Gastroesophageal sphincter (tissue), 4 donors: ENCODE results near the gene CLTB. TPM values are rescaled to one million over a fixed set of nuclear protein-coding genes. Genes with fewer than 3 reads are reported as not detected.

Experiments used
- ATAC-seq: fragments of 150-250 bp; one replicate; pipeline ENCODE4 v1.9.1; 2016; ENCODE audit warnings: mild to moderate bottlenecking, moderate library complexity
- H3K27ac ChIP-seq, 4 donors: fragments of 200-600 bp; sonication (generic) in 3 of 4; 1 replicate in 3 of 4; 2 replicates in 1 of 4; pipeline ENCODE4 v1.5.1; 2016 to 2019
- H3K27me3 ChIP-seq: fragments of 200-600 bp; sonication (generic); one replicate; pipeline ENCODE4 v1.5.1; 2019
- H3K36me3 ChIP-seq, 2 donors: fragments of 200-600 bp; sonication (generic); one replicate each; pipeline ENCODE4 v1.5.1; 2019; ENCODE audit warnings: control low read depth in 1 of 2
- H3K4me1 ChIP-seq, 3 donors: fragments of 200-600 bp; sonication (generic); 1 replicate in 2 of 3; 2 replicates in 1 of 3; pipeline ENCODE4 v1.5.1; 2016 to 2019; ENCODE audit warnings: control low read depth in 2 of 3
- H3K4me3 ChIP-seq, 2 donors: fragments of 200-600 bp; sonication (generic); one replicate each; pipeline ENCODE4 v1.5.1; 2019; ENCODE audit warnings: mild to moderate bottlenecking in 1 of 2, moderate library complexity in 1 of 2
- H3K9me3 ChIP-seq, 3 donors: fragments of 200-600 bp; sonication (generic); one replicate each; pipeline ENCODE4 v1.5.1; 2017 to 2019; ENCODE audit warnings: control low read depth in 2 of 3
- CTCF ChIP-seq, 4 experiments: fragments of 200-600 bp in 2 of 4; fragments of 450-650 bp in 2 of 4; sonication (generic) in 1 of 4; IDR thresholded peaks; one replicate each; pipeline ENCODE4 v1.5.1; 2017 to 2019; ENCODE audit warnings: antibody characterized with exemption in 4 of 4, mild to moderate bottlenecking in 2 of 4, moderate library complexity in 2 of 4
- EP300 ChIP-seq: sonication (generic); formaldehyde crosslinking; IDR thresholded peaks from one replicate; pipeline ENCODE4 v1.6.1; 2017; ENCODE audit warnings: antibody characterized with exemption, mild to moderate bottlenecking
- POLR2A ChIP-seq, 2 donors: fragments of 450-650 bp; IDR thresholded peaks; one replicate each; pipeline ENCODE4 v1.6.1; 2017; ENCODE audit warnings: antibody characterized with exemption in 2 of 2, mild to moderate bottlenecking in 2 of 2, moderate library complexity in 1 of 2
- POLR2AphosphoS5 ChIP-seq: sonication (generic); formaldehyde crosslinking; IDR thresholded peaks from one replicate; pipeline ENCODE4 v1.6.1; 2017; ENCODE audit warnings: antibody characterized with exemption
- WGBS, 2 donors: methylation state at CpG; one replicate each; pipeline ENCODE4 v1.1.5; 2018; ENCODE audit warnings: low coverage in 1 of 2; 5-methylcytosine and 5-hydroxymethylcytosine counted together
- total RNA-seq, 4 donors: library from RNA; depleted of rRNA; stranded (reverse); fragments of >200 nt; gene quantifications; one replicate each; pipeline ENCODE4 v1.1.0, GENCODE V29; 2016

Gene CLTB
- total RNA-seq, 4 donors from 2014 or later = 222 to 285 (median 240) TPM

GRCh38 chr5:176440927-176441706 lies 24.8 kb upstream of the CLTB start:
- Histone ChIP-seq H3K9me3 (no peaks in the 10 kb centered on the region), H3K36me3 (no peaks in the 10 kb centered on the region), H3K27me3 (peaks cover 16% of the 10 kb centered on the region), H3K4me1 (no peaks in the 10 kb centered on the region), H3K4me3 (no peak overlapping the region), H3K27ac (no peak overlapping the region)
- WGBS, 2 donors = 34 to 78% methylated on average over 4 to 8 of the region's 10 CpGs
- TF ChIP-seq CTCF (IDR thresholded peaks at IDR 0.05) = no peak
- TF ChIP-seq EP300 = no peak
- no peak for TF ChIP-seq POLR2A (IDR thresholded peaks at IDR 0.05)
- TF ChIP-seq POLR2AphosphoS5 = no peak
- ATAC-seq = no peak

- Histone ChIP-seq H3K27me3 (peaks cover 23% of the 10 kb centered on the region), H3K4me3 (no peak overlapping the region), H3K4me1 (no peaks in the 10 kb centered on the region), H3K27ac (no peak overlapping the region), H3K9me3 (no peaks in the 10 kb centered on the region), H3K36me3 (no peaks in the 10 kb centered on the region)
- no peak for ATAC-seq
- 66 to 71% methylated on average over 5 to 9 of the region's 12 CpGs for WGBS, 2 donors
- TF ChIP-seq CTCF (IDR thresholded peaks at IDR 0.05) (no peak), POLR2A (IDR thresholded peaks at IDR 0.05) (no peak), EP300 (no peak), POLR2AphosphoS5 (no peak)
Observed at GRCh38 chr5:176438959-176439757, 22.8 kb upstream of the CLTB start.

GRCh38 chr5:176436656-176437055 lies 20.3 kb upstream of the CLTB start:
- no peaks in the 10 kb centered on the region for H3K9me3 ChIP-seq
- WGBS, 2 donors = 38 to 44% methylated on average over 5 of the region's 5 CpGs
- ATAC-seq = no peak
- no peak overlapping the region for H3K27ac ChIP-seq
- H3K27me3 ChIP-seq = peaks cover 30% of the 10 kb centered on the region
- H3K4me1 ChIP-seq = no peaks in the 10 kb centered on the region
- no peaks in the 10 kb centered on the region for H3K36me3 ChIP-seq
- H3K4me3 ChIP-seq = no peak overlapping the region
- TF ChIP-seq CTCF (IDR thresholded peaks at IDR 0.05) (no peak), POLR2AphosphoS5 (no peak), POLR2A (IDR thresholded peaks at IDR 0.05) (no peak), EP300 (no peak)

- no peak for TF ChIP-seq POLR2AphosphoS5
- no peak for TF ChIP-seq EP300
- no peak for TF ChIP-seq POLR2A (IDR thresholded peaks at IDR 0.05)
- no peak for TF ChIP-seq CTCF (IDR thresholded peaks at IDR 0.05)
- Histone ChIP-seq H3K36me3 (no peaks in the 10 kb centered on the region), H3K4me1 (no peaks in the 10 kb centered on the region), H3K27ac (no peak overlapping the region), H3K4me3 (no peak overlapping the region), H3K9me3 (no peaks in the 10 kb centered on the region), H3K27me3 (peaks cover 14% of the 10 kb centered on the region)
- WGBS, 2 donors = 89% methylated on average over 3 of the region's 5 CpGs; no CpG with 5 or more reads in 1 of the 2 donors
- no peak for ATAC-seq
Observed at GRCh38 chr5:176432707-176433106, 16.4 kb upstream of the CLTB start.
